ENCODE measurements around the gene RANBP1. TPM values are rescaled to one million over a fixed set of nuclear protein-coding genes. Genes with fewer than 3 reads are reported as not detected.

The RANBP1 gene
- total RNA-seq, 1 experiment from 2014 or later: 522 TPM

DNA sequence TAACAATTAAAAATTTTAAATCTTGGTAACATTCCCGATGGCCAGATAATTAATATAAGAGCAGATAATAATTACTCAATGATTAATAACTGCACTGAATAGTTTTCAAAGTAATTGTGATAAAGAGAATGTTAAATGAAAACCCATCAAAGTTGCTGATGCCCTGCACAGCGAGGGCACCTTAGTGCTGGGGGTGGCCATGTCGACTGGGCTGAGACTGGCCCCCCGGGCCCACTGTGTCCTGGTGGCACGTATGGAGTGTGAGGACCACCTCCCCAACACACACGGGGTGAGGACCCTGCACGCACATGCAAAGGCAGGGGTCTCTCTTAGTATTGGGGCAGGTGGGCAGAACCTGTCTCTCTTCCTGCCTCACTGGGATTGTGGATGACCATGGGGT lies 50.0 kb downstream of the RANBP1 start:
- no peak overlapping the region for H3K56ac ChIP-seq (ENCODE audit: insufficient read length, low read depth, low read length)
- H3K79me2 ChIP-seq (ENCODE audit: insufficient read depth, low read length): no peaks in the 10 kb centered on the region
- Mint-ChIP-seq H3K9me3 (peaks cover 6 to 17% of the 10 kb centered on the region in 2 experiments; a peak in 4 of 5 replicates), H3K4me3 (no peak overlapping the region), H3K36me3 (ENCODE audit: insufficient read depth in 1 of 3, low read depth in 3 of 3) (peaks cover 0 to 7% (median 0%) of the 10 kb centered on the region in 3 experiments; a peak in 2 of 7 replicates), H3K27ac (no peak overlapping the region), H3K27me3 (ENCODE audit: low read depth) (no peaks in the 10 kb centered on the region), H3K4me1 (no peaks in the 10 kb centered on the region)
- no peak overlapping the region for H3K23ac ChIP-seq (ENCODE audit: insufficient read length, low read depth, low read length)
- no peak overlapping the region for H2BK20ac ChIP-seq (ENCODE audit: low read depth, low read length, poor library complexity, severe bottlenecking)
- no peak overlapping the region for H4K91ac ChIP-seq (ENCODE audit: insufficient read length, low read depth, low read length)
- no peaks in the 10 kb centered on the region for H3K27me3 ChIP-seq (ENCODE audit: insufficient read depth, low read length)
- no peak overlapping the region for H3K27ac ChIP-seq (ENCODE audit: insufficient read length, low read depth, low read length)
- H3K4me1 ChIP-seq (ENCODE audit: insufficient read depth, low read length): no peaks in the 10 kb centered on the region
- H4K8ac ChIP-seq (replicated peaks; ENCODE audit: insufficient read length, low read depth, low read length): no peak overlapping the region
- H4K20me1 ChIP-seq (ENCODE audit: control insufficient read depth, insufficient read depth, insufficient read length): no peaks in the 10 kb centered on the region
- H2BK5ac ChIP-seq (ENCODE audit: insufficient read length, low read length): no peak overlapping the region
- H3K18ac ChIP-seq (ENCODE audit: insufficient read length, low read depth, low read length): no peak overlapping the region
- H3K14ac ChIP-seq (ENCODE audit: insufficient read depth, low read length): no peak overlapping the region
- H3K9me3 ChIP-seq (ENCODE audit: control insufficient read depth, low read depth, low read length): no peaks in the 10 kb centered on the region
- no peak overlapping the region for H2BK120ac ChIP-seq (ENCODE audit: low read depth, low read length, poor library complexity, severe bottlenecking)
- H2AFZ ChIP-seq (ENCODE audit: low read length): no peak overlapping the region
- no peaks in the 10 kb centered on the region for H3K79me1 ChIP-seq (ENCODE audit: insufficient read depth, low read depth, low read length, poor library complexity, severe bottlenecking)
- WGBS (ENCODE audit: extremely low coverage, insufficient read length, low lambda C conversion rate): no CpG with 5 or more reads among the region's 7 CpGs
- TF ChIP-seq, protein P1, sequence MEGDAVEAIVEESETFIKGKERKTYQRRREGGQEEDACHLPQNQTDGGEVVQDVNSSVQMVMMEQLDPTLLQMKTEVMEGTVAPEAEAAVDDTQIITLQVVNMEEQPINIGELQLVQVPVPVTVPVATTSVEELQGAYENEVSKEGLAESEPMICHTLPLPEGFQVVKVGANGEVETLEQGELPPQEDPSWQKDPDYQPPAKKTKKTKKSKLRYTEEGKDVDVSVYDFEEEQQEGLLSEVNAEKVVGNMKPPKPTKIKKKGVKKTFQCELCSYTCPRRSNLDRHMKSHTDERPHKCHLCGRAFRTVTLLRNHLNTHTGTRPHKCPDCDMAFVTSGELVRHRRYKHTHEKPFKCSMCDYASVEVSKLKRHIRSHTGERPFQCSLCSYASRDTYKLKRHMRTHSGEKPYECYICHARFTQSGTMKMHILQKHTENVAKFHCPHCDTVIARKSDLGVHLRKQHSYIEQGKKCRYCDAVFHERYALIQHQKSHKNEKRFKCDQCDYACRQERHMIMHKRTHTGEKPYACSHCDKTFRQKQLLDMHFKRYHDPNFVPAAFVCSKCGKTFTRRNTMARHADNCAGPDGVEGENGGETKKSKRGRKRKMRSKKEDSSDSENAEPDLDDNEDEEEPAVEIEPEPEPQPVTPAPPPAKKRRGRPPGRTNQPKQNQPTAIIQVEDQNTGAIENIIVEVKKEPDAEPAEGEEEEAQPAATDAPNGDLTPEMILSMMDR (conservative IDR thresholded peaks at IDR 0.05): no peak
- no peak overlapping the region for H3T11ph ChIP-seq (ENCODE audit: low read length)
- no peaks in the 10 kb centered on the region for H3K23me2 ChIP-seq (ENCODE audit: insufficient read length, low read depth, low read length, poor library complexity, severe bottlenecking)
- H4K5ac ChIP-seq (ENCODE audit: insufficient read length, low read depth, low read length): no peak overlapping the region
- H2BK15ac ChIP-seq (ENCODE audit: low read depth, low read length): no peak overlapping the region
- no peak overlapping the region for H3K4me2 ChIP-seq (ENCODE audit: insufficient read depth, insufficient read length, low read length)
- no peak overlapping the region for H3K9ac ChIP-seq (ENCODE audit: extremely low read depth, insufficient read length, low read length)
- no peak for DNase-seq
- no peak overlapping the region for H2BK12ac ChIP-seq (ENCODE audit: insufficient read length, low read depth, low read length)
- H2AK5ac ChIP-seq (ENCODE audit: insufficient read length, low read length): no peak overlapping the region
- no peak overlapping the region for H3K4ac ChIP-seq (ENCODE audit: low read depth, low read length)

Data from H9 (cell line).